Stimulated activated CD8-positive, alpha-beta memory T cell treated with anti-CD3 and anti-CD28 coated beads, Interleukin-7, amount 100 ng/mL, for 4 hours (primary cell): ENCODE data around the gene DKC1.

ENCODE experiments used
- DNase-seq, 2 donors: peaks; one replicate each; pipeline ENCODE4 v3.0.0-alpha.2; 2020; ENCODE audit warnings: low read depth in 2 of 2

The DKC1 gene

GRCh38 chrX:154737136-154737535, 25.5 kb upstream of the DKC1 start:
- no peak for DNase-seq

GRCh38 chrX:154738011-154738738, 24.5 kb upstream of the DKC1 start:
- peak in 1 of 2 donors; percentile 39 for DNase-seq

- DNase-seq: no peak
Observed at GRCh38 chrX:154739952-154740465, 22.7 kb upstream of the DKC1 start.

GRCh38 chrX:154742613-154743012, 20.1 kb upstream of the DKC1 start:
- no peak for DNase-seq

GRCh38 chrX:154748712-154749339, 13.8 kb upstream of the DKC1 start:
- peak in 1 of 2 donors; percentile 34 for DNase-seq

GRCh38 chrX:154749856-154750255, 12.8 kb upstream of the DKC1 start:
- no peak for DNase-seq

GRCh38 chrX:154750301-154751202, 12.1 kb upstream of the DKC1 start, which contains the start of gene GAB3:
GAB3 (minus strand) TSS chrX:154751077; CDS start chrX:154751025, 52 bp downstream.
- peak in 1 of 2 donors; percentile 38 for DNase-seq

- peak in 1 of 2 donors; percentile 16 for DNase-seq
Observed at GRCh38 chrX:154751203-154751668, 11.4 kb upstream of the DKC1 start.

- DNase-seq: no peak
Observed at GRCh38 chrX:154751669-154752271, 10.9 kb upstream of the DKC1 start.

- no peak for DNase-seq
Observed at GRCh38 chrX:154758696-154759095, 4.0 kb upstream of the DKC1 start.

- no peak for DNase-seq
Observed at GRCh38 chrX:154761977-154762536, 607 bp upstream of the DKC1 start.

- DNase-seq: no peak
Observed at GRCh38 chrX:154774622-154775021, 12.0 kb downstream of the DKC1 start.

- peak; percentile 32 to 45 for DNase-seq
Observed at GRCh38 chrX:154775419-154776349, 13.0 kb downstream of the DKC1 start.

GRCh38 chrX:154776753-154777152, 14.1 kb downstream of the DKC1 start:
- no peak for DNase-seq

- DNase-seq: no peak
Observed at GRCh38 chrX:154779261-154779660, 16.6 kb downstream of the DKC1 start.

- DNase-seq: no peak
Observed at GRCh38 chrX:154780968-154781367, 18.3 kb downstream of the DKC1 start.

- DNase-seq: no peak
Observed at GRCh38 chrX:154784149-154784995, 21.7 kb downstream of the DKC1 start.

GRCh38 chrX:154785716-154786115, 23.1 kb downstream of the DKC1 start:
- DNase-seq: no peak

- DNase-seq: no peak
Observed at GRCh38 chrX:154791467-154791866, 28.8 kb downstream of the DKC1 start.
